Aorta (tissue), 5 donors: Measurements from ENCODE around the gene PLK3. TPM values are rescaled to one million over a fixed set of nuclear protein-coding genes. Genes with fewer than 3 reads are reported as not detected.

Source experiments
- ATAC-seq: fragments of 200-7000 bp; cut with Tn5 transposase; one replicate; pipeline ENCODE4 v1.9.1; 2022; ENCODE audit warnings: moderate library complexity; ENCODE audit not compliant: low FRiP score
- DNase-seq, 2 donors: peaks; one replicate each; pipeline ENCODE4 v3.0.0-alpha.2; 2020
- H3K27ac ChIP-seq, 2 donors: one replicate each; pipeline ENCODE4 v1.5.1; 2013; ENCODE audit warnings: low read length in 2 of 2, mild to moderate bottlenecking in 2 of 2, moderate library complexity in 2 of 2, control low read depth in 1 of 2, inconsistent platforms in 1 of 2, low read depth in 1 of 2
- H3K27me3 ChIP-seq, 2 donors: one replicate each; pipeline ENCODE4 v1.6.1; 2013; ENCODE audit warnings: control low read depth in 1 of 2, low read length in 1 of 2, mild to moderate bottlenecking in 1 of 2, moderate library complexity in 1 of 2; ENCODE audit not compliant: insufficient read depth in 2 of 2, control insufficient read depth in 1 of 2
- H3K36me3 ChIP-seq, 2 donors: one replicate each; pipeline ENCODE4 v1.6.1; 2013; ENCODE audit warnings: control low read depth in 1 of 2, low read length in 1 of 2, mild to moderate bottlenecking in 1 of 2; ENCODE audit not compliant: insufficient read depth in 2 of 2, control insufficient read depth in 1 of 2
- H3K4me1 ChIP-seq, 2 donors: one replicate each; pipeline ENCODE4 v1.6.1; 2013; ENCODE audit warnings: low read length in 2 of 2, control low read depth in 1 of 2, mild to moderate bottlenecking in 1 of 2, moderate library complexity in 1 of 2; ENCODE audit not compliant: insufficient read depth in 2 of 2, control insufficient read depth in 1 of 2
- H3K4me3 ChIP-seq, 2 donors: one replicate each; pipeline ENCODE4 v1.5.1; 2013; ENCODE audit warnings: low read length in 2 of 2, control low read depth in 1 of 2, mild to moderate bottlenecking in 1 of 2
- H3K9me3 ChIP-seq: one replicate; pipeline ENCODE4 v1.6.1; 2013; ENCODE audit warnings: mild to moderate bottlenecking, low read length; ENCODE audit not compliant: control insufficient read depth
- whole genome bisulfite sequencing, 2 donors: extraction: QIAGEN DNeasy Blood & Tissue Kit; methylation state at CpG; one replicate each; pipeline ENCODE4 v1.1.7; 2013; 5-methylcytosine and 5-hydroxymethylcytosine counted together
- intact Hi-C, 2 donors: fragments of 100-400 bp; cut with DNase I; formaldehyde crosslinking; loops; one replicate each; pipeline versions ENCODE4 v1.14.2 to v1.15.0; 2022
- polyA plus RNA-seq, 2 donors: library from polyadenylated mRNA; stranded (reverse); fragments of 200-250 nt; gene quantifications; one replicate each; pipeline ENCODE4 v1.2.3, GENCODE V29; 2013
- total RNA-seq, 2 donors: library from RNA; stranded (reverse); fragmentation: NEBNext Ultra II Directional; extraction: Animal tissue kit (Norgen Biotek cat#: 25700); gene quantifications; one replicate each; pipeline ENCODE4 v1.2.1, GENCODE V29; 2021
- donor health status: healthy with polysubstance abuse.
- donor health status: Bipolar disorder and iron deficiency.
- donor health status: DM: no; HTN: no; CAD: no.
- donor health status: DM: no; HTN: no; CAD: no.
- donor health status: DM: yes; HTN: yes; CAD: no.

PLK3 gene
- total and polyA plus RNA-seq, 4 donors = 16.2 to 84.3 (median 51.0) TPM

GRCh38 chr1:44854970-44855369 lies 54.8 kb downstream of the PLK3 start:
- 73 to 83% methylated on average over 1 of the region's 1 CpG for WGBS, 2 donors
- peak in 1 of 2 donors; percentile 58 for DNase-seq
- Histone ChIP-seq H3K27me3 (no peaks in the 10 kb centered on the region), H3K27ac (no peak overlapping the region), H3K4me1 (no peaks in the 10 kb centered on the region), H3K9me3 (no peaks in the 10 kb centered on the region), H3K36me3 (no peaks in the 10 kb centered on the region), H3K4me3 (no peak overlapping the region)
- intact Hi-C loops = no loop called here
- no peak for ATAC-seq

Other genes starting within 250 kb of the PLK3 start
- 1 to 10 TPM; 5.4 to 6.6 TPM for gene TMEM53, start 125.9 kb upstream of the PLK3 start, total RNA-seq
- 1 to 10 TPM; 8.4 to 9.9 TPM for gene TMEM53, start 125.9 kb upstream of the PLK3 start, polyA plus RNA-seq
- 1 to 10 TPM; 1.5 to 6.7 TPM for gene ARMH1, start 125.7 kb upstream of the PLK3 start, total RNA-seq
- gene ARMH1, start 125.7 kb upstream of the PLK3 start, polyA plus RNA-seq = 1 to 10 TPM in 1 of 2 donors, under 1 TPM in 1; 0.63 to 2.0 TPM
- gene RNU5D-1, start 69.2 kb upstream of the PLK3 start, total RNA-seq = not detected
- not detected for gene RNU5D-1, start 69.2 kb upstream of the PLK3 start, polyA plus RNA-seq
- 1 to 10 TPM in 1 of 2 donors, under 1 TPM in 1; 0.84 to 3.5 TPM for gene KIF2C, start 60.5 kb upstream of the PLK3 start, total RNA-seq
- 1 to 10 TPM in 1 of 2 donors, under 1 TPM in 1; 0.75 to 2.3 TPM for gene KIF2C, start 60.5 kb upstream of the PLK3 start, polyA plus RNA-seq
- gene RPS8, start 24.8 kb upstream of the PLK3 start, total RNA-seq = 1,000 to 10,000 TPM; 1,373 to 1,500 TPM
- 1,000 to 10,000 TPM; 2,358 to 3,400 TPM for gene RPS8, start 24.8 kb upstream of the PLK3 start, polyA plus RNA-seq
- under 1 TPM; 0.30 to 0.32 TPM for gene BEST4, start 12.2 kb upstream of the PLK3 start, total RNA-seq
- gene BEST4, start 12.2 kb upstream of the PLK3 start, polyA plus RNA-seq = 1 to 10 TPM; 1.1 to 1.8 TPM
- under 1 TPM; 0.81 to 0.87 TPM for gene DYNLT4, start 7.0 kb downstream of the PLK3 start, total RNA-seq
- gene DYNLT4, start 7.0 kb downstream of the PLK3 start, polyA plus RNA-seq = 1 to 10 TPM in 1 of 2 donors, not detected in 1; 3.0 TPM
- gene BTBD19, start 8.1 kb downstream of the PLK3 start, total RNA-seq = 10 to 100 TPM; 38.5 to 41.1 TPM
- 10 to 100 TPM in 1 of 2 donors, 1 to 10 TPM in 1; 5.1 to 35.4 TPM for gene BTBD19, start 8.1 kb downstream of the PLK3 start, polyA plus RNA-seq
- gene PTCH2, start 42.9 kb downstream of the PLK3 start, total RNA-seq = 1 to 10 TPM; 1.7 to 6.3 TPM
- gene PTCH2, start 42.9 kb downstream of the PLK3 start, polyA plus RNA-seq = 1 to 10 TPM in 1 of 2 donors, under 1 TPM in 1; 0.38 to 6.7 TPM
- gene EIF2B3, start 186.2 kb downstream of the PLK3 start, total RNA-seq = 10 to 100 TPM; 17.5 to 24.6 TPM
- gene EIF2B3, start 186.2 kb downstream of the PLK3 start, polyA plus RNA-seq = 10 to 100 TPM; 14.7 to 18.8 TPM
- gene HECTD3, start 210.9 kb downstream of the PLK3 start, total RNA-seq = 10 to 100 TPM; 32.0 to 48.7 TPM
- gene HECTD3, start 210.9 kb downstream of the PLK3 start, polyA plus RNA-seq = 10 to 100 TPM; 24.2 to 45.2 TPM
- 10 to 100 TPM; 54.6 to 76.2 TPM for gene UROD, start 211.9 kb downstream of the PLK3 start, total RNA-seq
- 100 to 1,000 TPM in 1 of 2 donors, 10 to 100 TPM in 1; 74.4 to 128 TPM for gene UROD, start 211.9 kb downstream of the PLK3 start, polyA plus RNA-seq